GM18909 (cell line): ENCODE data around the gene SNX6.
"Not testable (repeated sequence)": the region's sequence is repeated elsewhere in the genome, so short reads cannot be mapped to it uniquely, and the experiment has no call there.

Experiments used
- ATAC-seq: cut with Tn5 transposase; IDR thresholded peaks from one replicate; pipeline ENCODE4 v1.9.1; 2021; ENCODE audit warnings: mild to moderate bottlenecking; ENCODE audit not compliant: unreplicated experiment, poor library complexity

The SNX6 gene

GRCh38 chr14:34629657-34630529, at the start of gene SNX6:
TSS of gene SNX6 (minus strand) at chr14:34630148. CDS start at chr14:34630116, 32 bp downstream.
- ATAC-seq = peak; percentile 97

DNA sequence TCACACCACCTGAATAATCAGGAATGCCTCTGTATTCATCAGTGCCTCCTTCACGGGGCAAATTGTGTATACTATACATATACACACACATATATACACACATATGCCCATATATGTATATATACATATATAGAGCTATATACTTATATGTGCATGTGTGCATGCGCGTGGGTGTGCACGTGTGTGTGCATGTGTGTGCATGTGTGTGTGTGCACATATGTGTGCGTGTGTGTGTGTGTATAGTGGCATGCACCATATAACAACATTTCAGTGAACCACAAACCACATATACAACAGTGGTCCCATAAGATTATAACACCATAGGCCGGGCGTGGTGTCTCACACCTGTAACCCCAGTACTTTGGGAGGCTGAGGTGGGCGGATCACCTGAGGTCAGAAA, 48.8 kb upstream of the SNX6 start:
- no peak for ATAC-seq

GRCh38 chr14:34678306-34678705, 48.4 kb upstream of the SNX6 start:
- no peak for ATAC-seq

DNA sequence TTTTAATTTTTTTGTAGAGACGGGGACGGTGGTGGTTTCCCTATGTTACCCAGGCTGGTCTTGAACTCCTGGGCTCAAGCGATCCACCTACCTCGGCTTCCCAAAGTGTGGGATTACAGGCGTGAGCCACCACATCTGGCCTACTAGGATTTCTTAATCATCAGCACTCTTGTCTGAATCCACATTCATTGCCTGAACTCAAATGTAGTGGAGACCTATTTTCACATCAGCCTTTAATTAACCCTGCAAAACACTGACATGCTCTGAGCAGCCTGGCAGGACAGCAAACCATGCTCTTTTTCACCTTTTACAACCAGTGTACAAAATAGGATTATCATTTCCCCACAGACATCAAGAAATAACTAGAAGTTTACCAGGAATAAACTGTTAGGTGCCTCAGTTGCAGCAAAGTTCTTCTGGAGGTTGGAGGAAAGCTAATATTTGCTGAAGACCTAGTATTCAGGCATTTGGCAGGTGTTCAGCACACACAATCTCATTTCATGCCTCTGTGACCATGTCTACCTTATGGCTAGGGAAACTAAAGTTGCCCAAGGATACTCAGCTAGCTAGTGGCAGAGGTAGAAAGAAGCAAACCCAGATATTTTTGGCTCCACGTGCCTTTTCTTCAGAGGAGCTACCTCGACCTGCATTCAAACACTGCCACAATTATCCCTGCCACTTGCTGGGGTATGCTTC, 46.7 kb upstream of the SNX6 start:
- no peak for ATAC-seq

- ATAC-seq = no peak
Measured at GRCh38 chr14:34673702-34674101, 43.8 kb upstream of the SNX6 start.

DNA sequence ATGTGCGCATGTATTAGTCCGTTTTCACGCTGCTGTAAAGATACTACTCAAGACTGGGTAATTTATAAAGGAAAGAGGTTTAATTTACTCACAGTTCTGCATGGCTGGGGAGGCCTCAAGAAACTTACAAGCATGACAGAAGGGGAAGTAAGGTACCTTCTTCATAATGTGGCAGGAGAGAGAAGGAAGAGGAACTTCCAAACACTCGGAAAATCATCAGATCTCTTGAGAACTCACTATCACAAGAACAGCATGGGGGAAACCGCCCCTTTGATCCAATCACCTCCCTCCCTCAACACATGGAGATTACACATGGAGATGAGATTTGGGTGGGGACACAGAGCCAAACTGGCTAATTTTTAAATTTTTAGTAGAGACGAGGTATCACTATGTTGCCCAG, 41.8 kb upstream of the SNX6 start:
- no peak for ATAC-seq

DNA sequence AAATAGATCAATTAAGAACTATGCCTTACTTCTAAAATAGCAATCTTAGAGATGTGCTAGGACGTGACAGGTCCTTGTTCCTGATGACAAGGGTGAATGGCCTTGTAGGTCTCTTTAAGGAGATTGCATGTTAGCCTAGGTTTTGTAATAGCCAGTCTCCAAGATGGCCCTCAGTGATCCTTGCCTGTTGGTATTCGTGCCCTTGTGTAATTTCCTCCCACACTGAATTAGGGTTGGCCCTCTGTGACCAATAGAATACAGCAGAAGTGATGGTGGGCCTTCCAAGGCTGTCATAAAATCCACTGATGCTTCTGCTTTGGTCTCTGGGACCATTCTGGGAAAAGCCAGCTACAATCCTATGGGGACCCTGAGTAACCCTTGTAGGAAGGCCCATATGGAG, 38.2 kb upstream of the SNX6 start:
- no peak for ATAC-seq

DNA sequence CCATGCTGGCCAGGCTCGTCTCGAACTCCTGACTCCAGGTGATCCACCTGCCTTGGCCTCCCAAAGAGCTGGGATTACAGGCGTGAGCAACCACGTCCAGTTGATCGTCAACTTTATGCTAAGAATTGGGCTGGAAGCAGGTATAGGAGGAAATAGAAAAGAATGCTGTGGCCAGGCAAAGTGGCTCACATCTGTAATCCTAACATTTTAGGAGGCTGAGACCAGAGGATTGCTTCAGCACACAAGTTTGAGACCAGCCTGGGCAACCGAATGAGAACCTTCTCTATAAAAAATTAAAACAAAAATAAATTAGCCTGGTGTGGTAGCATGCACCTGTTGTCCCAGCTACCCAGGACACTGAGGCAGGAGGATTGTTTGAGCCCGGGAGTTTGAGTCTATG, 37.1 kb upstream of the SNX6 start:
- no peak for ATAC-seq

DNA sequence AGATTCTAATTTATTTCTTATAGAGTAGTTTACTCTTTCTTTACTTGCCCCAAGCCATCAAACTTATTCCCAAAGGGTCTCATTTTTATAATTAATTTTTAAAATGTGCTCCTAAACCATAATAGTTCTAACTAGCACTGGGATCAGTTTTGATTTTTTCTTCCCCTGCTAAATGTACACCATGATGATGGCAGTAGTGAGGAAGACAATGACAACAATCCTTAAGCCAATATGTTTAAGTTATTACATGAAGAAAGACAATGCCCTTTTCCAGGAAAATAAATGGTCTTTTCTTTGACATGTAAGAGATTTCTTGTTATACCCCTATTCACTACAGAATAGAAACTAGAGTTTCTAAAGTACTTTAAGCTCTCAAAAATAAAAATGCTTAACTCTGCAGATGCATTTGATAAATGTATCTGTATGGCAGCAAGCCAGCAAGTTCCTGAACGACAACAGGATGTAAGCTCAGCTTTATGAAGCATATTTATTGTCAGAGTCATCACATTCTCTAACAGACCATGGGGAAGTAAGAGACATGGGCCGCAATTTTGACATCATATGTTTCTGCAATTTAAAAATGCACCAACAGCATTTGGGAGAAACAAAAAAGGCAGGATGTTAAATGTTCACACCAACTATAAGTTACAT, 36.0 kb upstream of the SNX6 start:
- ATAC-seq = no peak

DNA sequence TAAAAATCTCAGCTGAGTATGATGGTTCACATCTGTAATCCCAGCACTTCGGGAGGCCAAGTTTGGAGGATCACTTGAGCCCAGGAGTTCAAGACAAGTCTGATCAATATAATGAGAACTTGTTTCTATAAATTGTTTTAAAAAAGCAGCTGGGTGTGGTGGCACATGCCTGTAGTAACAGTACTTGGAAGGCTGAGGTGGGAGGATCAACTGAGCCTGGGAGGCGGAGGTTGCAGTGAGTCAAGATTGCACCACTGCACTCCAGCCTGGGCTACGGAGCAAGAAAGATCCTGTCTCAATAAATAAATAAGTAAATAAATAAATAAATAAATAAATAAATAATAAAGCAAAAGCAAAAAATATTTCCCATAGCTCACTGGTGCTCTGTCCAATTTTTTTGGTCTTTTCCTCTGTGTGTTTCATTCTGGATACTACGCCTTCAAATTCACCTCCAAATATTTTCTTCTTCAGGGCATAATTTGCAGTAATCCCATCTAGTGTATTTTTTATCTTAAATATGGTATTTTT, 32.7 kb upstream of the SNX6 start:
- ATAC-seq = no peak

DNA sequence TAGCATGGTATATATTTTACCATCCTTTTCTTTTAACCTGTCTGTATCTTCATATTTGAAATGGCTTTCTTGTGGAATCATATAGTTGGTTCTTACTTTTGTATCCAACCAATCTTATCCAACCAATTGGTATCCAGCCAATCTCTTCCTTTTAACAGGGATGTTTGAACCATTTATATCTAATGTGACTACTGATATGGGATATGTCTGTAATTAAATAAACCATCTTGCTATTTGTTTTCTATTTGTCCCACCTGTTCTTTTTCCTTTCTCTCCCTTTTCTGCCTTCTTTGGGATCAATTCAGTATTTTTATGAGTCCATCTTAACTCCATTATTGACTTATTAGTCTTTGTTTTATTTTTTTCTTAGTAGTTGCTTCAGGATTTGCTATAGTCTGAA, 30.8 kb upstream of the SNX6 start:
- no peak for ATAC-seq

- no peak for ATAC-seq
Measured at GRCh38 chr14:34655959-34656358, 26.0 kb upstream of the SNX6 start.

DNA sequence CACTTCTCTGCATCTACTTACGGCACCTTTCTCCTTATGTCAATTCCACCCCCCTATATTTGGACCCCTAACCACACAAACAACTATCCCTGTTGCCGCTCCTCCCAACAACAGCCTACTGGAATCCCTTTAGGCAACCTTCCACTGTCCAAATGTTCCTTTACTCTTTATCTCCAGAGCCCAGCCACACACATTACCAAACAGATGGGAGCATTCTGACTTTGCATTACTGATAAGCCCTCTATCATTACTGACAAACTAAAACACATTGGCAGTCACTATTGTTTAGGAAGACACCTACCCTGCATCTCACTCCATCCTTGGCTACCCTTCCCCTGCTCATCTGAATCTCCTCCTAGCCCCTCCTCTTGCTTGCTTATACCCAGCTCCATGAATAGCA, 23.1 kb upstream of the SNX6 start:
- not testable (repeated sequence) for ATAC-seq

- not testable (repeated sequence) for ATAC-seq
Measured at GRCh38 chr14:34652348-34652747, 22.4 kb upstream of the SNX6 start.

GRCh38 chr14:34650786-34651584, 21.0 kb upstream of the SNX6 start:
- no peak for ATAC-seq

GRCh38 chr14:34650006-34650405, 20.1 kb upstream of the SNX6 start:
- ATAC-seq = not testable (repeated sequence)

GRCh38 chr14:34649344-34649743, 19.4 kb upstream of the SNX6 start:
- no peak for ATAC-seq

DNA sequence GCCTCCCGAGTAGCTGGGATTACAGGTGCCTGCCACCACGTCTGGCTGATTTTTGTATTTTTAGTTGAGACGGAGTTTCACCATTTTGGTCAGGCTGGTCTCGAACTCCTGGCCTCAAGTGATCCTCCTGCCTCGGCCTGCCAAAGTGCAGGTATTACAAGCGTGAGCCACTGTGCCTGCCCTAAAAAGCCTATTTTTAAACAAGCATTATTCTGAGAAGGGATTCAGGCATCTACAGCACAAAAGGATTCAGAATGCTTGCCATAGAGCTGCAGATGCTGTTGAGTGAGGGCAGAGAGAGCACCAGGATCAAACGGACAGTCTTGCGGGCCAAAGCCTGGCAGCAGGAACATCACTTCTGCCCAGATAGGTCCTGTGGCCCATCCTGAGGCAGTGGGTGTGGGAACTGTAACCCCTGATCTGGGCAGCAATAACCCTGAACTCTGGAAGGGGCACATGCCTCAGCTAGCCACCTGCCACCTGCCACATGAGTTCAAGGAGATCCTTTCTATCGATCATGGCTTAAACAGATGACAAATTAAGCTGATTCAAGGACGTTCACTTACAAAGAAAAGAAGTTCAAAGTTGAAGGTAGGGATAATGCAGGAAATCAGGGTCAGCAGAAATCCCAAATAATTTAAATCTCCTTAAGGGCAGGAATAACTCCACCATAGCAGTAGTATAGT, 16.8 kb upstream of the SNX6 start:
- no peak for ATAC-seq

DNA sequence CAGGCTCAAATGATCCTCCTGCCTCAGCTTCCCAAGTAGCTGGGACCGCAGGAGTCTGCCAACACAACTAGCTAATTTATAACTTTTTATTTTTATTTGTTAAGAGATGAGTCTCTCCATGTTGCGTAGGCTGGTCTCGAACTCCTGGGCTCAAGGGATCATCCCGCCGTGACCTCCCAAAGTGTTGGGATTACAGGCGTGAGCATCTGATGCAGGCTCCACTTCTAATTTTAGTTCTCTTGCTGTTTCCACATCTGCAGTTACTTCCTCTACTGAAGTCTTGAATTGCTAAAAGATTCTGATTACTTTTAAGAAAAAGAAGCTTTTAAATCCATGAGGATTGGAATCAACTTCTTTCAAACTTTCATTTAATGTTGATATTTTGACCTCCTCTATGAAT, 13.4 kb upstream of the SNX6 start:
- ATAC-seq = no peak

GRCh38 chr14:34642595-34642994, 12.6 kb upstream of the SNX6 start:
- ATAC-seq = no peak
